ENCODE results near the gene SLC39A12.

GRCh38 chr10:17951868-17952371, at the start of gene SLC39A12:
- no peak for TF ChIP-seq CTCF (IDR thresholded peaks at IDR 0.05)
- TF ChIP-seq EP300 (IDR thresholded peaks at IDR 0.05) = no peak
